C4-2B (cell line): Measurements from ENCODE around the gene STAT3.

Source experiments
- ZFX ChIP-seq: fragments of 450-650 bp; IDR thresholded peaks from 2 replicates; pipeline ENCODE4 v1.6.1; 2017
- TF ChIP-seq, protein P1 (sequence below): fragments of 450-650 bp; conservative IDR thresholded peaks from 2 replicates; pipeline ENCODE4 v1.5.1; 2017; ENCODE audit warnings: mild to moderate bottlenecking

- TF ChIP-seq, protein P1, sequence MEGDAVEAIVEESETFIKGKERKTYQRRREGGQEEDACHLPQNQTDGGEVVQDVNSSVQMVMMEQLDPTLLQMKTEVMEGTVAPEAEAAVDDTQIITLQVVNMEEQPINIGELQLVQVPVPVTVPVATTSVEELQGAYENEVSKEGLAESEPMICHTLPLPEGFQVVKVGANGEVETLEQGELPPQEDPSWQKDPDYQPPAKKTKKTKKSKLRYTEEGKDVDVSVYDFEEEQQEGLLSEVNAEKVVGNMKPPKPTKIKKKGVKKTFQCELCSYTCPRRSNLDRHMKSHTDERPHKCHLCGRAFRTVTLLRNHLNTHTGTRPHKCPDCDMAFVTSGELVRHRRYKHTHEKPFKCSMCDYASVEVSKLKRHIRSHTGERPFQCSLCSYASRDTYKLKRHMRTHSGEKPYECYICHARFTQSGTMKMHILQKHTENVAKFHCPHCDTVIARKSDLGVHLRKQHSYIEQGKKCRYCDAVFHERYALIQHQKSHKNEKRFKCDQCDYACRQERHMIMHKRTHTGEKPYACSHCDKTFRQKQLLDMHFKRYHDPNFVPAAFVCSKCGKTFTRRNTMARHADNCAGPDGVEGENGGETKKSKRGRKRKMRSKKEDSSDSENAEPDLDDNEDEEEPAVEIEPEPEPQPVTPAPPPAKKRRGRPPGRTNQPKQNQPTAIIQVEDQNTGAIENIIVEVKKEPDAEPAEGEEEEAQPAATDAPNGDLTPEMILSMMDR, result no peak
- TF ChIP-seq ZFX, result no peak
These were observed 83.8 kb downstream of the STAT3 start for GRCh38 chr17:42304187-42305030.
